HL-60 (cell line): ENCODE data around the gene LEMD2.

Experiments
- GABPA ChIP-seq: IDR thresholded peaks from 2 replicates; pipeline ENCODE4 v1.6.1; 2012; ENCODE audit warnings: low read depth
- POLR2AphosphoS5 ChIP-seq: IDR thresholded peaks from 2 replicates; pipeline ENCODE4 v1.6.1; 2012; ENCODE audit warnings: low read depth
- SPI1 ChIP-seq: IDR thresholded peaks from 2 replicates; pipeline ENCODE4 v1.6.1; 2012; ENCODE audit warnings: low read depth, mild to moderate bottlenecking, borderline replicate concordance
- TF ChIP-seq, protein P1 (sequence below): IDR thresholded peaks from 2 replicates; pipeline ENCODE4 v1.6.1; 2012; ENCODE audit warnings: low read depth; ENCODE audit not compliant: insufficient replicate concordance
- TF ChIP-seq, protein P2 (sequence below): IDR thresholded peaks from one replicate; pipeline ENCODE4 v1.5.1; 2011; ENCODE audit warnings: low read length, control low read depth, inconsistent platforms; ENCODE audit not compliant: insufficient read depth

DNA sequence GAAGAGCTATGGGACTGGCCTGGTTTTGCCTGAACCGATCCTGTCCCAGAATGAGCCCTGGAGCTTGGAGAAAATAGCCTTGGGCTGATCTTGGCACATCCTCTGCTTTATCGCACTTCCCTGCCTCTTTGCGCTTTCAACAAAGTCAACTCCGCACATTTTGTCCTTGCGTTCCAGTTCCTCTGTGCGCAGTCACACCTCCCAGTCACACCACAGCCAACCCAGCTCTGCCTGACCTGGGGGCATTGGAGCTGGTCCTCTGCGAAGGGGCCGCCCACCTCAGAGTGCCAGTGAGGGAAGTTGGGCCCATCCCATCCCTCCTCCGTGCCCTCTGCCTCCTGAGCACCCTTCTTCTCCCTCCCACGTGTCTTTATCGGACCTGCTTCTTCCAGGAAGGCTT lies 60.5 kb downstream of the LEMD2 start:
- TF ChIP-seq, protein P1, sequence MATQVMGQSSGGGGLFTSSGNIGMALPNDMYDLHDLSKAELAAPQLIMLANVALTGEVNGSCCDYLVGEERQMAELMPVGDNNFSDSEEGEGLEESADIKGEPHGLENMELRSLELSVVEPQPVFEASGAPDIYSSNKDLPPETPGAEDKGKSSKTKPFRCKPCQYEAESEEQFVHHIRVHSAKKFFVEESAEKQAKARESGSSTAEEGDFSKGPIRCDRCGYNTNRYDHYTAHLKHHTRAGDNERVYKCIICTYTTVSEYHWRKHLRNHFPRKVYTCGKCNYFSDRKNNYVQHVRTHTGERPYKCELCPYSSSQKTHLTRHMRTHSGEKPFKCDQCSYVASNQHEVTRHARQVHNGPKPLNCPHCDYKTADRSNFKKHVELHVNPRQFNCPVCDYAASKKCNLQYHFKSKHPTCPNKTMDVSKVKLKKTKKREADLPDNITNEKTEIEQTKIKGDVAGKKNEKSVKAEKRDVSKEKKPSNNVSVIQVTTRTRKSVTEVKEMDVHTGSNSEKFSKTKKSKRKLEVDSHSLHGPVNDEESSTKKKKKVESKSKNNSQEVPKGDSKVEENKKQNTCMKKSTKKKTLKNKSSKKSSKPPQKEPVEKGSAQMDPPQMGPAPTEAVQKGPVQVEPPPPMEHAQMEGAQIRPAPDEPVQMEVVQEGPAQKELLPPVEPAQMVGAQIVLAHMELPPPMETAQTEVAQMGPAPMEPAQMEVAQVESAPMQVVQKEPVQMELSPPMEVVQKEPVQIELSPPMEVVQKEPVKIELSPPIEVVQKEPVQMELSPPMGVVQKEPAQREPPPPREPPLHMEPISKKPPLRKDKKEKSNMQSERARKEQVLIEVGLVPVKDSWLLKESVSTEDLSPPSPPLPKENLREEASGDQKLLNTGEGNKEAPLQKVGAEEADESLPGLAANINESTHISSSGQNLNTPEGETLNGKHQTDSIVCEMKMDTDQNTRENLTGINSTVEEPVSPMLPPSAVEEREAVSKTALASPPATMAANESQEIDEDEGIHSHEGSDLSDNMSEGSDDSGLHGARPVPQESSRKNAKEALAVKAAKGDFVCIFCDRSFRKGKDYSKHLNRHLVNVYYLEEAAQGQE = no peak
- TF ChIP-seq, protein P2, sequence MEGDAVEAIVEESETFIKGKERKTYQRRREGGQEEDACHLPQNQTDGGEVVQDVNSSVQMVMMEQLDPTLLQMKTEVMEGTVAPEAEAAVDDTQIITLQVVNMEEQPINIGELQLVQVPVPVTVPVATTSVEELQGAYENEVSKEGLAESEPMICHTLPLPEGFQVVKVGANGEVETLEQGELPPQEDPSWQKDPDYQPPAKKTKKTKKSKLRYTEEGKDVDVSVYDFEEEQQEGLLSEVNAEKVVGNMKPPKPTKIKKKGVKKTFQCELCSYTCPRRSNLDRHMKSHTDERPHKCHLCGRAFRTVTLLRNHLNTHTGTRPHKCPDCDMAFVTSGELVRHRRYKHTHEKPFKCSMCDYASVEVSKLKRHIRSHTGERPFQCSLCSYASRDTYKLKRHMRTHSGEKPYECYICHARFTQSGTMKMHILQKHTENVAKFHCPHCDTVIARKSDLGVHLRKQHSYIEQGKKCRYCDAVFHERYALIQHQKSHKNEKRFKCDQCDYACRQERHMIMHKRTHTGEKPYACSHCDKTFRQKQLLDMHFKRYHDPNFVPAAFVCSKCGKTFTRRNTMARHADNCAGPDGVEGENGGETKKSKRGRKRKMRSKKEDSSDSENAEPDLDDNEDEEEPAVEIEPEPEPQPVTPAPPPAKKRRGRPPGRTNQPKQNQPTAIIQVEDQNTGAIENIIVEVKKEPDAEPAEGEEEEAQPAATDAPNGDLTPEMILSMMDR = no peak
- TF ChIP-seq POLR2AphosphoS5 (no peak), GABPA (no peak), SPI1 (no peak)
